GM21737 (cell line): ENCODE measurements around the gene GHDC.
"Not testable (repeated sequence)": the region's sequence is repeated elsewhere in the genome, so short reads cannot be mapped to it uniquely, and the experiment has no call there.

Experiments
- ATAC-seq: cut with Tn5 transposase; IDR thresholded peaks from one replicate; pipeline ENCODE4 v1.9.1; 2021; ENCODE audit warnings: mild to moderate bottlenecking, moderate library complexity; ENCODE audit not compliant: unreplicated experiment

Gene GHDC

GRCh38 chr17:42202696-42203095 is 8.4 kb upstream of the GHDC start:
- no peak for ATAC-seq

GRCh38 chr17:42202159-42202558 is 7.9 kb upstream of the GHDC start:
- no peak for ATAC-seq

GRCh38 chr17:42201458-42201772 is 7.1 kb upstream of the GHDC start:
- ATAC-seq = no peak

GRCh38 chr17:42200706-42201457 is 6.6 kb upstream of the GHDC start:
- no peak for ATAC-seq

GRCh38 chr17:42199416-42200011 is 5.2 kb upstream of the GHDC start:
- ATAC-seq = no peak

- ATAC-seq = no peak
Measured at GRCh38 chr17:42198897-42199296, 4.6 kb upstream of the GHDC start.

GRCh38 chr17:42197564-42198156 is 3.4 kb upstream of the GHDC start:
- ATAC-seq = no peak

GRCh38 chr17:42193216-42193968 is 902 bp downstream of the GHDC start:
- no peak for ATAC-seq

GRCh38 chr17:42192189-42193126 is 1.8 kb downstream of the GHDC start:
- no peak for ATAC-seq

GRCh38 chr17:42191275-42191608 is 3.1 kb downstream of the GHDC start:
- ATAC-seq = no peak

GRCh38 chr17:42190491-42191274 is 3.6 kb downstream of the GHDC start:
- ATAC-seq = no peak

GRCh38 chr17:42189651-42189965 is 4.7 kb downstream of the GHDC start:
- no peak for ATAC-seq

GRCh38 chr17:42188749-42189650 is 5.3 kb downstream of the GHDC start:
- no peak for ATAC-seq

- no peak for ATAC-seq
Measured at GRCh38 chr17:42187833-42188232, 6.5 kb downstream of the GHDC start.

GRCh38 chr17:42186191-42186590 is 8.1 kb downstream of the GHDC start:
- ATAC-seq = not testable (repeated sequence)

GRCh38 chr17:42185621-42185930 is 8.7 kb downstream of the GHDC start:
- no peak for ATAC-seq

GRCh38 chr17:42184713-42185620 is 9.3 kb downstream of the GHDC start, which contains the start of gene HCRT:
Gene HCRT, minus strand, starts transcription at chr17:42185452. Its CDS starts 87 bp downstream, at chr17:42185365.
- no peak for ATAC-seq
